Effector memory CD8-positive, alpha-beta T cell (primary cell): ENCODE data around the gene H2AZ2.
"Not testable (repeated sequence)": the region's sequence is repeated elsewhere in the genome, so short reads cannot be mapped to it uniquely, and the experiment has no call there.

Source experiments
- ATAC-seq: fragments of 150-1000 bp; cut with Tn5 transposase; replicated peaks from 2 replicates; pipeline ENCODE4 v1.10.0; 2021; ENCODE audit warnings: mild to moderate bottlenecking, moderate library complexity
- DNase-seq, 3 experiments: peaks; one replicate each; pipeline ENCODE4 v3.0.0; 2021
- H3K27ac Mint-ChIP-seq, 2 donors: one replicate each; pipeline ENCODE4 v1.8.0; 2022; ENCODE audit warnings: mild to moderate bottlenecking in 2 of 2, mixed read lengths in 2 of 2, moderate library complexity in 2 of 2
- H3K27me3 Mint-ChIP-seq, 2 donors: one replicate each; pipeline ENCODE4 v1.8.0; 2022; ENCODE audit warnings: mixed read lengths in 2 of 2
- H3K36me3 Mint-ChIP-seq: one replicate; pipeline ENCODE4 v1.8.0; 2022; ENCODE audit warnings: mild to moderate bottlenecking, moderate library complexity, mixed read lengths; ENCODE audit not compliant: insufficient read depth
- H3K4me1 Mint-ChIP-seq, 2 donors: one replicate each; pipeline ENCODE4 v1.8.0; 2022; ENCODE audit warnings: low read depth in 2 of 2, mixed read lengths in 2 of 2
- H3K4me3 Mint-ChIP-seq, 2 donors: one replicate each; pipeline ENCODE4 v1.8.0; 2022; ENCODE audit warnings: mild to moderate bottlenecking in 2 of 2, mixed read lengths in 2 of 2, moderate library complexity in 2 of 2
- H3K9me3 Mint-ChIP-seq, 2 donors: one replicate each; pipeline ENCODE4 v1.8.0; 2022; ENCODE audit warnings: mixed read lengths in 2 of 2

Gene H2AZ2

GRCh38 chr7:44854644-44855364 is 6.9 kb upstream of the H2AZ2 start:
- peaks cover 0 to 2% of the 10 kb centered on the region in 2 donors for H3K4me1 Mint-ChIP-seq
- no peaks in the 10 kb centered on the region for H3K9me3 Mint-ChIP-seq
- peaks cover 3% of the 10 kb centered on the region for H3K36me3 Mint-ChIP-seq
- ATAC-seq (no peak), DNase-seq (no peak)
- no peak overlapping the region for H3K27ac Mint-ChIP-seq
- H3K4me3 Mint-ChIP-seq, result no peak overlapping the region
- no peaks in the 10 kb centered on the region for H3K27me3 Mint-ChIP-seq

GRCh38 chr7:44853391-44853790 is 5.5 kb upstream of the H2AZ2 start:
- no peaks in the 10 kb centered on the region for H3K27me3 Mint-ChIP-seq
- no peaks in the 10 kb centered on the region for H3K9me3 Mint-ChIP-seq
- DNase-seq, result no peak
- no peak overlapping the region for H3K27ac Mint-ChIP-seq
- no peak overlapping the region for H3K4me3 Mint-ChIP-seq
- no peak for ATAC-seq
- H3K4me1 Mint-ChIP-seq, result peaks cover 0 to 2% of the 10 kb centered on the region in 2 donors
- peaks cover 9% of the 10 kb centered on the region for H3K36me3 Mint-ChIP-seq

- Mint-ChIP-seq H3K27me3 (no peaks in the 10 kb centered on the region), H3K27ac (no peak overlapping the region), H3K4me1 (peaks cover 0 to 4% of the 10 kb centered on the region in 2 donors), H3K9me3 (no peaks in the 10 kb centered on the region), H3K4me3 (no peak overlapping the region), H3K36me3 (peaks cover 17% of the 10 kb centered on the region)
- DNase-seq (no peak), ATAC-seq (no peak)
These were observed 4.7 kb upstream of the H2AZ2 start for GRCh38 chr7:44852590-44852989.

GRCh38 chr7:44849885-44850544 is 2.1 kb upstream of the H2AZ2 start:
- DNase-seq (no peak), ATAC-seq (no peak)
- Mint-ChIP-seq H3K4me3 (peak overlapping the region; percentile 53 to 95), H3K27me3 (no peaks in the 10 kb centered on the region), H3K36me3 (peaks cover 38% of the 10 kb centered on the region), H3K4me1 (peaks cover 15 to 24% of the 10 kb centered on the region in 2 donors), H3K9me3 (no peaks in the 10 kb centered on the region), H3K27ac (peak overlapping the region; percentile 28 to 51)

- Mint-ChIP-seq H3K27ac (peak overlapping the region; percentile 28 to 51), H3K27me3 (no peaks in the 10 kb centered on the region), H3K4me1 (peaks cover 15 to 26% of the 10 kb centered on the region in 2 donors), H3K9me3 (no peaks in the 10 kb centered on the region), H3K36me3 (peaks cover 38% of the 10 kb centered on the region), H3K4me3 (peak overlapping the region; percentile 87 to 95)
- no peak for ATAC-seq
- DNase-seq, result no peak
These were observed 1.5 kb upstream of the H2AZ2 start for GRCh38 chr7:44849259-44849884.

- peak overlapping the region; percentile 97 to 99 for H3K27ac Mint-ChIP-seq
- peak overlapping the region; percentile 87 to 95 for H3K4me3 Mint-ChIP-seq
- ATAC-seq (peak; percentile 54), DNase-seq (peak; percentile 81 to 85 (median 83))
- peaks cover 19 to 27% of the 10 kb centered on the region in 2 donors for H3K4me1 Mint-ChIP-seq
- no peaks in the 10 kb centered on the region for H3K9me3 Mint-ChIP-seq
- H3K27me3 Mint-ChIP-seq, result no peaks in the 10 kb centered on the region
- peaks cover 53% of the 10 kb centered on the region for H3K36me3 Mint-ChIP-seq
These were observed 373 bp downstream of the H2AZ2 start for GRCh38 chr7:44847509-44847919.

- peak overlapping the region; percentile 87 to 95 for H3K4me3 Mint-ChIP-seq
- peaks cover 58% of the 10 kb centered on the region for H3K36me3 Mint-ChIP-seq
- peak in 1 of 3 experiments; percentile 7 for DNase-seq
- H3K27ac Mint-ChIP-seq, result peak overlapping the region; percentile 97 to 99
- peaks cover 23 to 33% of the 10 kb centered on the region in 2 donors for H3K4me1 Mint-ChIP-seq
- no peak for ATAC-seq
- no peaks in the 10 kb centered on the region for H3K9me3 Mint-ChIP-seq
- no peaks in the 10 kb centered on the region for H3K27me3 Mint-ChIP-seq
These were observed 925 bp downstream of the H2AZ2 start for GRCh38 chr7:44846816-44847508.

GRCh38 chr7:44846390-44846789 is 1.5 kb downstream of the H2AZ2 start:
- not testable (repeated sequence) for H3K9me3 Mint-ChIP-seq, H3K27me3 Mint-ChIP-seq, ATAC-seq
- Mint-ChIP-seq H3K4me1 (peaks cover 27 to 38% of the 10 kb centered on the region in 2 donors), H3K27ac (peak overlapping the region; percentile 97 to 99), H3K4me3 (peak overlapping the region; percentile 87 to 95), H3K36me3 (peaks cover 64% of the 10 kb centered on the region)
- peak in 2 of 3 experiments; percentile 12 to 21 for DNase-seq

- H3K36me3 Mint-ChIP-seq, result peaks cover 71% of the 10 kb centered on the region
- H3K27ac Mint-ChIP-seq, result peak overlapping the region; percentile 97 to 99
- peaks cover 27 to 43% of the 10 kb centered on the region in 2 donors for H3K4me1 Mint-ChIP-seq
- H3K27me3 Mint-ChIP-seq, result no peaks in the 10 kb centered on the region
- DNase-seq (no peak), ATAC-seq (no peak)
- H3K9me3 Mint-ChIP-seq, result no peaks in the 10 kb centered on the region
- peak overlapping the region; percentile 87 to 95 for H3K4me3 Mint-ChIP-seq
These were observed 2.4 kb downstream of the H2AZ2 start for GRCh38 chr7:44845451-44845850.

GRCh38 chr7:44843440-44843839 is 4.4 kb downstream of the H2AZ2 start:
- H3K27ac Mint-ChIP-seq, DNase-seq, H3K9me3 Mint-ChIP-seq, H3K27me3 Mint-ChIP-seq, H3K4me3 Mint-ChIP-seq, ATAC-seq: not testable (repeated sequence)
- Mint-ChIP-seq H3K4me1 (peaks cover 29 to 49% of the 10 kb centered on the region in 2 donors), H3K36me3 (peaks cover 84% of the 10 kb centered on the region)

GRCh38 chr7:44842675-44843074 is 5.2 kb downstream of the H2AZ2 start:
- H3K4me3 Mint-ChIP-seq, DNase-seq, ATAC-seq, H3K9me3 Mint-ChIP-seq, H3K27me3 Mint-ChIP-seq: not testable (repeated sequence)
- Mint-ChIP-seq H3K27ac (peak overlapping the region in 1 of 2 donors; percentile 78), H3K4me1 (peaks cover 27 to 51% of the 10 kb centered on the region in 2 donors), H3K36me3 (peaks cover 84% of the 10 kb centered on the region)

- DNase-seq, result no peak
- no peaks in the 10 kb centered on the region for H3K9me3 Mint-ChIP-seq
- no peaks in the 10 kb centered on the region for H3K27me3 Mint-ChIP-seq
- H3K4me1 Mint-ChIP-seq, result peaks cover 14 to 26% of the 10 kb centered on the region in 2 donors
- H3K27ac Mint-ChIP-seq, result no peak overlapping the region
- H3K36me3 Mint-ChIP-seq, result peaks cover 89% of the 10 kb centered on the region
- ATAC-seq, result no peak
- H3K4me3 Mint-ChIP-seq, result no peak overlapping the region
These were observed 9.1 kb downstream of the H2AZ2 start for GRCh38 chr7:44838751-44839150.

GRCh38 chr7:44827567-44827966 is 20.3 kb downstream of the H2AZ2 start:
- H3K9me3 Mint-ChIP-seq, result no peaks in the 10 kb centered on the region
- no peak overlapping the region for H3K4me3 Mint-ChIP-seq
- ATAC-seq (no peak), DNase-seq (no peak)
- peak overlapping the region in 1 of 2 donors; percentile 72 for H3K27ac Mint-ChIP-seq
- H3K4me1 Mint-ChIP-seq, result peaks cover 0 to 12% of the 10 kb centered on the region in 2 donors
- H3K27me3 Mint-ChIP-seq, result no peaks in the 10 kb centered on the region
- H3K36me3 Mint-ChIP-seq, result peaks cover 69% of the 10 kb centered on the region
